HepG2 (cell line): ENCODE results near the gene CENPE. TPM values are rescaled to one million over a fixed set of nuclear protein-coding genes. Genes with fewer than 3 reads are reported as not detected.
A peak's percentile ranks its signal among the peaks of the same experiment; 100 is the strongest.

Experiments used
- DPF2 ChIP-seq: sonication (generic); formaldehyde crosslinking; IDR thresholded peaks from 2 replicates; pipeline ENCODE4 v1.4.0; 2020; ENCODE audit warnings: mild to moderate bottlenecking, low read depth, missing genetic modification reagents, borderline replicate concordance
- ELF3 ChIP-seq: IDR thresholded peaks from 2 replicates; pipeline ENCODE4 v1.6.1; 2016; ENCODE audit warnings: missing genetic modification reagents, missing compliant biosample characterization
- GABPA ChIP-seq, 2 experiments: IDR thresholded peaks; 2 replicates each; pipeline ENCODE4 v1.6.1; 2011 to 2016; ENCODE audit warnings: low read depth in 2 of 2, low read length in 1 of 2, missing biosample characterization in 1 of 2, missing genetic modification characterization in 1 of 2
- IKZF5 ChIP-seq: IDR thresholded peaks from 2 replicates; pipeline ENCODE4 v1.6.1; 2018; ENCODE audit warnings: missing genetic modification reagents, mild to moderate bottlenecking, missing compliant biosample characterization
- KDM2A ChIP-seq: sonication (generic); formaldehyde crosslinking; IDR thresholded peaks from 2 replicates; pipeline ENCODE4 v1.4.0; 2020; ENCODE audit warnings: low read depth, missing genetic modification reagents, borderline replicate concordance
- NFE2L2 ChIP-seq: fragments of 150-350 bp; IDR thresholded peaks from 2 replicates; pipeline ENCODE4 v1.6.1; 2014; ENCODE audit warnings: low read length
- SMAD1 ChIP-seq: sonication (generic); formaldehyde crosslinking; IDR thresholded peaks from 2 replicates; pipeline ENCODE4 v1.4.0; 2020; ENCODE audit warnings: missing genetic modification reagents, low read depth, mild to moderate bottlenecking, borderline replicate concordance
- SNAI1 ChIP-seq: sonication (generic); formaldehyde crosslinking; IDR thresholded peaks from 2 replicates; pipeline ENCODE4 v1.5.0; 2020; ENCODE audit warnings: mild to moderate bottlenecking, missing genetic modification reagents, borderline replicate concordance
- SRSF1 ChIP-seq: fragments of 200-400 bp; formaldehyde crosslinking; optimal IDR thresholded peaks from 2 replicates; pipeline ENCODE3; 2017; ENCODE audit warnings: mild to moderate bottlenecking, low read depth, low read length, moderate library complexity
- SRSF9 ChIP-seq: fragments of 200-400 bp; formaldehyde crosslinking; IDR thresholded peaks from 2 replicates; pipeline ENCODE4 v1.6.1; 2018; ENCODE audit warnings: borderline replicate concordance, mild to moderate bottlenecking, low read depth, low read length; ENCODE audit not compliant: insufficient read depth, poor library complexity, severe bottlenecking
- TBX3 ChIP-seq: fragments of 450-650 bp; IDR thresholded peaks from 2 replicates; pipeline ENCODE4 v1.6.1; 2017; ENCODE audit warnings: antibody characterized with exemption, mild to moderate bottlenecking, inconsistent platforms, borderline replicate concordance
- ZC3H13 ChIP-seq: sonication (generic); formaldehyde crosslinking; IDR thresholded peaks from 2 replicates; pipeline ENCODE4 v1.8.1; 2023; ENCODE audit warnings: mild to moderate bottlenecking, missing genetic modification reagents, moderate library complexity
- ZFP36L1 ChIP-seq: sonication (generic); formaldehyde crosslinking; IDR thresholded peaks from 2 replicates; pipeline ENCODE4 v1.8.0; 2022; ENCODE audit warnings: mild to moderate bottlenecking, missing genetic modification reagents, moderate library complexity
- ZNF20 ChIP-seq: sonication (generic); formaldehyde crosslinking; IDR thresholded peaks from 2 replicates; pipeline ENCODE4 v1.4.0; 2020; ENCODE audit warnings: mild to moderate bottlenecking, moderate library complexity, missing genetic modification reagents
- ZNF292 ChIP-seq: sonication (generic); formaldehyde crosslinking; IDR thresholded peaks from 2 replicates; pipeline ENCODE4 v1.8.1; 2022; ENCODE audit warnings: mild to moderate bottlenecking, low read depth, missing genetic modification reagents, borderline replicate concordance
- ZNF317 ChIP-seq: sonication (generic); formaldehyde crosslinking; IDR thresholded peaks from 2 replicates; pipeline ENCODE4 v1.5.0; 2020; ENCODE audit warnings: mild to moderate bottlenecking, missing genetic modification reagents
- ZNF451 ChIP-seq: sonication (generic); formaldehyde crosslinking; IDR thresholded peaks from 2 replicates; pipeline ENCODE4 v1.5.0; 2020; ENCODE audit warnings: mild to moderate bottlenecking, missing genetic modification reagents
- ZNF704 ChIP-seq: sonication (generic); formaldehyde crosslinking; IDR thresholded peaks from 2 replicates; pipeline ENCODE4 v1.8.1; 2023; ENCODE audit warnings: mild to moderate bottlenecking, inconsistent platforms, moderate library complexity, missing genetic modification reagents, borderline replicate concordance
- polyA plus RNA-seq, 8 experiments: library from polyadenylated mRNA; depleted of rRNA in 3 of 8; stranded (reverse) in 7 of 8; unstranded in 1 of 8; fragments of >200 nt; fragmentation: Illumina TruSeq in 4 of 8; extraction: Trizol in 4 of 8; gene quantifications; 2 replicates each; pipeline versions ENCODE4 v1.2.1 to v1.2.3, GENCODE V29; 2011 to 2016; ENCODE audit warnings: low read depth in 4 of 8, missing spikeins in 1 of 8, mixed read lengths in 1 of 8; ENCODE audit not compliant: insufficient read depth in 1 of 8
- total RNA-seq, 5 experiments: library from RNA; depleted of rRNA; stranded (reverse); fragments of >200 nt; fragmentation: Illumina TruSeq; extraction: Trizol; gene quantifications; 2 replicates each; pipeline ENCODE4 v1.2.3, GENCODE V29; 2016; ENCODE audit warnings: low read depth in 1 of 5
- TF ChIP-seq, protein P1 (sequence below): sonication (generic); formaldehyde crosslinking; IDR thresholded peaks from 2 replicates; pipeline ENCODE4 v1.4.0; 2020; ENCODE audit warnings: missing genetic modification reagents
- TF ChIP-seq, protein P2 (sequence below): sonication (generic); formaldehyde crosslinking; IDR thresholded peaks from 2 replicates; pipeline ENCODE4 v1.4.0; 2020; ENCODE audit warnings: missing genetic modification reagents

The CENPE gene
- total and polyA plus RNA-seq, 2 of the 13 experiments (the other 11 are each of a cell fraction or from before 2014, with no cell fraction given), result 2.1 to 19.8 TPM

GRCh38 chr4:103076747-103077347 is 121.3 kb downstream of the CENPE start, which contains the start of gene SLC9B2 (continued):
- TF ChIP-seq, protein P1, sequence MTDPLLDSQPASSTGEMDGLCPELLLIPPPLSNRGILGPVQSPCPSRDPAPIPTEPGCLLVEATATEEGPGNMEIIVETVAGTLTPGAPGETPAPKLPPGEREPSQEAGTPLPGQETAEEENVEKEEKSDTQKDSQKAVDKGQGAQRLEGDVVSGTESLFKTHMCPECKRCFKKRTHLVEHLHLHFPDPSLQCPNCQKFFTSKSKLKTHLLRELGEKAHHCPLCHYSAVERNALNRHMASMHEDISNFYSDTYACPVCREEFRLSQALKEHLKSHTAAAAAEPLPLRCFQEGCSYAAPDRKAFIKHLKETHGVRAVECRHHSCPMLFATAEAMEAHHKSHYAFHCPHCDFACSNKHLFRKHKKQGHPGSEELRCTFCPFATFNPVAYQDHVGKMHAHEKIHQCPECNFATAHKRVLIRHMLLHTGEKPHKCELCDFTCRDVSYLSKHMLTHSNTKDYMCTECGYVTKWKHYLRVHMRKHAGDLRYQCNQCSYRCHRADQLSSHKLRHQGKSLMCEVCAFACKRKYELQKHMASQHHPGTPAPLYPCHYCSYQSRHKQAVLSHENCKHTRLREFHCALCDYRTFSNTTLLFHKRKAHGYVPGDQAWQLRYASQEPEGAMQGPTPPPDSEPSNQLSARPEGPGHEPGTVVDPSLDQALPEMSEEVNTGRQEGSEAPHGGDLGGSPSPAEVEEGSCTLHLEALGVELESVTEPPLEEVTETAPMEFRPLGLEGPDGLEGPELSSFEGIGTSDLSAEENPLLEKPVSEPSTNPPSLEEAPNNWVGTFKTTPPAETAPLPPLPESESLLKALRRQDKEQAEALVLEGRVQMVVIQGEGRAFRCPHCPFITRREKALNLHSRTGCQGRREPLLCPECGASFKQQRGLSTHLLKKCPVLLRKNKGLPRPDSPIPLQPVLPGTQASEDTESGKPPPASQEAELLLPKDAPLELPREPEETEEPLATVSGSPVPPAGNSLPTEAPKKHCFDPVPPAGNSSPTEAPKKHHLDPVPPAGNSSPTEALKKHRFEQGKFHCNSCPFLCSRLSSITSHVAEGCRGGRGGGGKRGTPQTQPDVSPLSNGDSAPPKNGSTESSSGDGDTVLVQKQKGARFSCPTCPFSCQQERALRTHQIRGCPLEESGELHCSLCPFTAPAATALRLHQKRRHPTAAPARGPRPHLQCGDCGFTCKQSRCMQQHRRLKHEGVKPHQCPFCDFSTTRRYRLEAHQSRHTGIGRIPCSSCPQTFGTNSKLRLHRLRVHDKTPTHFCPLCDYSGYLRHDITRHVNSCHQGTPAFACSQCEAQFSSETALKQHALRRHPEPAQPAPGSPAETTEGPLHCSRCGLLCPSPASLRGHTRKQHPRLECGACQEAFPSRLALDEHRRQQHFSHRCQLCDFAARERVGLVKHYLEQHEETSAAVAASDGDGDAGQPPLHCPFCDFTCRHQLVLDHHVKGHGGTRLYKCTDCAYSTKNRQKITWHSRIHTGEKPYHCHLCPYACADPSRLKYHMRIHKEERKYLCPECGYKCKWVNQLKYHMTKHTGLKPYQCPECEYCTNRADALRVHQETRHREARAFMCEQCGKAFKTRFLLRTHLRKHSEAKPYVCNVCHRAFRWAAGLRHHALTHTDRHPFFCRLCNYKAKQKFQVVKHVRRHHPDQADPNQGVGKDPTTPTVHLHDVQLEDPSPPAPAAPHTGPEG (CRISPR knock-in tag), result no peak
- TF ChIP-seq, protein P2, sequence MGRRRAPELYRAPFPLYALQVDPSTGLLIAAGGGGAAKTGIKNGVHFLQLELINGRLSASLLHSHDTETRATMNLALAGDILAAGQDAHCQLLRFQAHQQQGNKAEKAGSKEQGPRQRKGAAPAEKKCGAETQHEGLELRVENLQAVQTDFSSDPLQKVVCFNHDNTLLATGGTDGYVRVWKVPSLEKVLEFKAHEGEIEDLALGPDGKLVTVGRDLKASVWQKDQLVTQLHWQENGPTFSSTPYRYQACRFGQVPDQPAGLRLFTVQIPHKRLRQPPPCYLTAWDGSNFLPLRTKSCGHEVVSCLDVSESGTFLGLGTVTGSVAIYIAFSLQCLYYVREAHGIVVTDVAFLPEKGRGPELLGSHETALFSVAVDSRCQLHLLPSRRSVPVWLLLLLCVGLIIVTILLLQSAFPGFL (CRISPR knock-in tag), result no peak
- TF ChIP-seq ZC3H13 (CRISPR knock-in tag) (no peak), TBX3 (no peak), GABPA (IDR thresholded peaks at IDR 0.05; ENCODE audit: low read depth, low read length) (no peak), GABPA (CRISPR knock-in tag; IDR thresholded peaks at IDR 0.05; ENCODE audit: low read depth) (0 out of 2 replicates have a peak, but pooled peaks have one; percentile 17), IKZF5 (no peak), ELF3 (no peak), NFE2L2 (no peak), SRSF1 (no peak), DPF2 (CRISPR knock-in tag) (no peak), ZNF20 (CRISPR knock-in tag) (no peak), ZNF317 (CRISPR knock-in tag) (0 out of 2 replicates have a peak, but pooled peaks have one; percentile 15), ZNF704 (CRISPR knock-in tag) (no peak), SMAD1 (CRISPR knock-in tag) (no peak), ZNF451 (CRISPR knock-in tag) (no peak), ZNF292 (CRISPR knock-in tag) (no peak), ZFP36L1 (CRISPR knock-in tag) (no peak), SNAI1 (CRISPR knock-in tag) (peak; percentile 31; the same call in 1 of the 2 replicates), SRSF9 (no peak), KDM2A (CRISPR knock-in tag) (peak; percentile 6; the same call in 1 of the 2 replicates)
